GM12892 (cell line): ENCODE data around the gene CLASP1.

Experiments used
- DNase-seq: peaks from one replicate; pipeline ENCODE4 v3.0.0; 2011; ENCODE audit not compliant: insufficient read length
- FAIRE-seq: peaks from 2 replicates; lab custom pipeline; 2011; peaks lifted over from hg19 to GRCh38; lab: Jason Lieb, UNC
- POLR2A ChIP-seq: IDR thresholded peaks from 2 replicates; pipeline ENCODE4 v1.6.1; 2011; ENCODE audit warnings: low read depth, low read length, control low read depth
- POLR2AphosphoS5 ChIP-seq: IDR thresholded peaks from 2 replicates; pipeline ENCODE4 v1.6.1; 2011; ENCODE audit warnings: low read depth, low read length, control low read depth
- TAF1 ChIP-seq: IDR thresholded peaks from 2 replicates; pipeline ENCODE4 v1.6.1; 2011; ENCODE audit warnings: low read depth, mild to moderate bottlenecking, control low read depth, low read length, borderline replicate concordance

Gene CLASP1

GRCh38 chr2:121520641-121520994 lies 128.6 kb downstream of the CLASP1 start:
- no peak for TF ChIP-seq POLR2A
- TF ChIP-seq TAF1, result no peak
- no peak for TF ChIP-seq POLR2AphosphoS5
- DNase-seq, result no peak
- FAIRE-seq, result no peak

- no peak for FAIRE-seq
- no peak for DNase-seq
- TF ChIP-seq POLR2A (peak; percentile 27; the same call in 1 of the 2 replicates), TAF1 (no peak)
Measured at GRCh38 chr2:121519732-121520640, 129.3 kb downstream of the CLASP1 start.

GRCh38 chr2:121519153-121519552 lies 130.1 kb downstream of the CLASP1 start:
- no peak for TF ChIP-seq POLR2AphosphoS5
- no peak for TF ChIP-seq POLR2A
- no peak for TF ChIP-seq TAF1
- DNase-seq (no peak), FAIRE-seq (no peak)

DNA sequence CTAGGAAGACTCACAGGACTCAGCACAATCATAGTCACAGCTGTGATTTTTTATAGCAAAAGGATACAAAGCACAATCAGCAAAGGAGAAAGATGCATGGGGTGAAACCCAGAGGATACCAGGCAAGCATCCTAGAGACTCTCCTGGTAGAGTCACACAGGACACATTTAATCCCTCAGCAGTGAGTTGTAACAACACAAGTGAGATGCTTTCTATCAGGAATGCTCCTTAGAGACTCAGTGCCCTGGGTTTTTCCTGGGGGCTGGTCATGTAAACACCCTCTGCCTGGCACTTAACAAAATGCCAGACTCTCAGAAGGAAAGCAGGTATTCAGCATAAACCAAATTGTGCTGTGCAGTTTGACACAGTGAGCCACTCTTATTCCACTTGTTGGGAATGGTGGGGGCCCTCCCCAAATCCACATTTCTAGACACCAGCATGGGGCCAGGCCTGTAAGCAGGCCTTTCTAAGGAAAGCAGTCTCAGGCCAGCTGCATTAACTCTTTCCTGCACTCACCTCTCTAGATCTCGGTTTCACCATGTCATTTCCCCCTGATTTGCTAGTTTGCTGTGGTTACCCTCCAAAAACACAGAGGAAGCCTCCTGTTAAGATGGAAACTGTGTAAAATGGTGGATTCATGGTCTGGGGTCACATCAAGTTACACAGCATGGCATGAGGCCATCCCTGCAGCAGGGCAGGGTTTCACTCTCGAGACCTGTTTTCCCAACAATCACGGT lies 135.5 kb downstream of the CLASP1 start:
- TF ChIP-seq TAF1 (no peak), POLR2A (no peak), POLR2AphosphoS5 (no peak)
- no peak for FAIRE-seq
- DNase-seq, result no peak

DNA sequence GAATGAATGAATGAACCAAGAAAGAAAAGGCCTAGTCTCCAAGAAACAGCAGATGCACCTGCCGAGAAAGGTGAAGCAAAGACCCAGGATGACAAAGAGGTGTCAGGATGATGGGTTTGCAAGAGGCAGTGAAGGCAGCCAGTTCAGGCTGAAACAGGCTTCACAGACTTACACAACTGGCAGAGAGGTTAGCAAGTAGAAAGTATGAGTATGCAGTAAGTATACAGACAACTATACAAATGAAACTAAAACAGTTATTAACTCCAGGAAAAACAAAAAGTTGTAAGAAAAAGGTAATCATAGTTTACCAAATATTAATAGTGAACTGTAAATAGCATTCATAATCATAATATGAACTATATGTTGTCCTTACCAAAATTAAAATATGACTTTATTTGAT lies 138.4 kb downstream of the CLASP1 start:
- DNase-seq, result no peak
- FAIRE-seq, result no peak
- TF ChIP-seq TAF1 (no peak), POLR2AphosphoS5 (no peak), POLR2A (no peak)

DNA sequence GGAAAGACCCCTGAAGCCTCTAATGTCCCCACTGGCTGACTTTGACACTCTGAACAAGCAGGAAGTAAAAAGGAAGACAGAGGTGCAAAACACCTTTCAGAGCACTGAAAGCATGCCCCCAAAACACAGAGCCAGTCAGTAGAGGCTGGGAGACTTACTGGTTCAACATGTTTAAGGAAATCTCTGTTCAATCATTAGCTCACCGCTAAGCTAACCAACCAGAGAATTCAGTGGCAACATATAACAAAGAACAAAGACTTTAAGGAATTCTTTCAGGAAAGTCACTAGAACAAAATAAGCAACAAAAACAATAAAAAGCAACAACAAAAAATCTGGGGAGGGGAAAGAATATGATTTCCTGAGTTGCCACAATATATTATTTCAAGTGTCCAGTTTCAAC lies 142.6 kb downstream of the CLASP1 start:
- no peak for FAIRE-seq
- no peak for DNase-seq
- TF ChIP-seq TAF1 (no peak), POLR2AphosphoS5 (no peak), POLR2A (no peak)

DNA sequence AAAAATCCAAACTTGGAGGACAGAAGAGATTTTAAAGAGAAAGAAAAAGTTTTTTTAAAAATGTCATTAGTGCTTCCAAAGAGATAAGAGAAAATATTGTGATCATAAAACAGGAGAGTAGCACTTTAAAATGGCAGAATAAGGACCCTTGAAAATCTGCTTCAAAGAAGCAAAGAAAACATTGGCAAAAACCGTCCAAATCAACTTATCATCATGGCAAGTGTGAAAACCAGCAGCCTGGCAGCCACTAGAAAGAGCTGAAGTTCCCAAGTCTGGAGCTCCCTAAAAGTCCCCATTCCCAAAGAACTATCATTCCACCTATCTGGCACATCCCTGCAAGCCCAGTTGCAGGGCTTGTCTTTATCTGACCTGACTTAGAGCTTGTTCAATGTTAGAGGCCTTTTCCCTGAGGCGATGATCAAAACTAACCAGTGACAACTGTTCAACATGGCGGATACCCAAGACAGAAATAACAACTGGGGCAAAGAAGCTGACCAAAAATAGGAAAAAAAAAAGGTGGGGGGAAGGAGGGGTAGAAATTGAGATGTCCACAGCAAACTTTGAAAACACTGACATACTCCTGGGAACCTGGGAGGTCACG lies 143.2 kb downstream of the CLASP1 start:
- FAIRE-seq, result no peak
- TF ChIP-seq POLR2AphosphoS5 (no peak), POLR2A (no peak), TAF1 (no peak)
- no peak for DNase-seq

GRCh38 chr2:121505005-121505404 lies 144.3 kb downstream of the CLASP1 start:
- DNase-seq (no peak), FAIRE-seq (no peak)
- TF ChIP-seq POLR2A (no peak), TAF1 (no peak), POLR2AphosphoS5 (no peak)

GRCh38 chr2:121504316-121504715 lies 144.9 kb downstream of the CLASP1 start:
- FAIRE-seq (no peak), DNase-seq (no peak)
- TF ChIP-seq TAF1, result no peak
- TF ChIP-seq POLR2AphosphoS5, result no peak
- no peak for TF ChIP-seq POLR2A

GRCh38 chr2:121502781-121503180 lies 146.5 kb downstream of the CLASP1 start:
- DNase-seq (no peak), FAIRE-seq (no peak)
- no peak for TF ChIP-seq POLR2A
- TF ChIP-seq POLR2AphosphoS5, result no peak
- no peak for TF ChIP-seq TAF1

DNA sequence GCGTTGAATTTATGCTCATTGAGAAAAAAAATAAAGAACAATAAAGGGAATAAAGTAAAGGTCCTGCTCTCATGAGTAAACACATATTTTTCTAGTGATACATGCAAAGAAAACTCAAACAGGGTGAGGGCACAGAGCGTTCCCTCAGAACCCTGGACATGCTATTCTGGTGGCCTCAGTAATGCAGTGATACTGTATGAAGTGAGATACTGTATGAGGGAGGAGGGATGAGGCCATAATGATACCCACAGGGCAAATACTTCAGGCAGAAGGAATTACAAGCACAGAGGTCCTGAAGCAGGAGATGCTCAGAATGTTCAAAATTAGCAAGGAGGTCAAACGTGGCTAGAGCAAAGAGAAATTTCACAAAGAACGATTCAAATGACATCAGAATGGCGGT lies 147.0 kb downstream of the CLASP1 start:
- TF ChIP-seq POLR2AphosphoS5, result no peak
- TF ChIP-seq POLR2A, result no peak
- no peak for TF ChIP-seq TAF1
- FAIRE-seq (no peak), DNase-seq (no peak)
